Uterus (tissue), 2 donors: ENCODE results near the gene CD248.

Experiments used
- CTCF ChIP-seq, 4 experiments: fragments of 200-600 bp in 2 of 4; fragments of 450-650 bp in 2 of 4; sonication (generic) in 2 of 4; IDR thresholded peaks; one replicate each; pipeline ENCODE4 v1.5.1; 2016 to 2019; ENCODE audit warnings: antibody characterized with exemption in 4 of 4, mild to moderate bottlenecking in 2 of 4, moderate library complexity in 1 of 4
- POLR2A ChIP-seq, 2 donors: fragments of 450-650 bp; IDR thresholded peaks; one replicate each; pipeline ENCODE4 v1.6.1; 2016; ENCODE audit warnings: antibody characterized with exemption in 2 of 2, mild to moderate bottlenecking in 1 of 2, moderate library complexity in 1 of 2

- TF ChIP-seq POLR2A (IDR thresholded peaks at IDR 0.05) = no peak
- no peak for TF ChIP-seq CTCF (IDR thresholded peaks at IDR 0.05)
Observed at GRCh38 chr11:66326261-66327111, 9.6 kb upstream of the CD248 start.
